RWPE2 (cell line): ENCODE results near the gene CACNA2D3.
A peak's percentile ranks its signal among the peaks of the same experiment; 100 is the strongest.

Experiments used
- ATAC-seq: fragments of 200-7000 bp; cut with Tn5 transposase; 3 replicates; pipeline ENCODE4 v1.9.1; 2021; ENCODE audit warnings: low read depth
- DNase-seq: peaks from one replicate; pipeline ENCODE4 v3.0.0-alpha.2; 2020; ENCODE audit warnings: low spot score
- H3K27ac ChIP-seq: fragments of 450-650 bp; 2 replicates; pipeline ENCODE4 v1.5.1; 2017; ENCODE audit warnings: mild to moderate bottlenecking; ENCODE audit not compliant: poor library complexity, severe bottlenecking
- H3K27me3 ChIP-seq: fragments of 250-450 bp; sonication (Bioruptor Pico); 2 replicates; pipeline ENCODE4 v1.5.1; 2021; ENCODE audit warnings: mild to moderate bottlenecking, moderate library complexity; ENCODE audit not compliant: insufficient read depth, poor library complexity, severe bottlenecking
- H3K36me3 ChIP-seq: fragments of 250-450 bp; sonication (Bioruptor Pico); 2 replicates; pipeline ENCODE4 v1.5.1; 2020; ENCODE audit warnings: low read depth, mild to moderate bottlenecking, moderate library complexity
- H3K4me1 ChIP-seq: fragments of 250-450 bp; sonication (Bioruptor Pico); 2 replicates; pipeline ENCODE4 v1.5.1; 2021; ENCODE audit warnings: mild to moderate bottlenecking, moderate library complexity; ENCODE audit not compliant: insufficient read depth, poor library complexity, severe bottlenecking
- H3K4me3 ChIP-seq: fragments of 250-450 bp; sonication (Bioruptor Pico); 2 replicates; pipeline ENCODE4 v1.5.1; 2021; ENCODE audit warnings: mild to moderate bottlenecking, moderate library complexity; ENCODE audit not compliant: severe bottlenecking
- H3K9me3 ChIP-seq: fragments of 250-450 bp; sonication (Bioruptor Pico); 2 replicates; pipeline ENCODE4 v1.5.1; 2021; ENCODE audit warnings: mild to moderate bottlenecking, moderate library complexity; ENCODE audit not compliant: severe bottlenecking
- TF ChIP-seq, protein P1 (sequence below): fragments of 450-650 bp; IDR thresholded peaks from one replicate; pipeline ENCODE4 v1.5.1; 2017; ENCODE audit warnings: mild to moderate bottlenecking, moderate library complexity; ENCODE audit not compliant: poor library complexity, severe bottlenecking

CACNA2D3 gene

DNA sequence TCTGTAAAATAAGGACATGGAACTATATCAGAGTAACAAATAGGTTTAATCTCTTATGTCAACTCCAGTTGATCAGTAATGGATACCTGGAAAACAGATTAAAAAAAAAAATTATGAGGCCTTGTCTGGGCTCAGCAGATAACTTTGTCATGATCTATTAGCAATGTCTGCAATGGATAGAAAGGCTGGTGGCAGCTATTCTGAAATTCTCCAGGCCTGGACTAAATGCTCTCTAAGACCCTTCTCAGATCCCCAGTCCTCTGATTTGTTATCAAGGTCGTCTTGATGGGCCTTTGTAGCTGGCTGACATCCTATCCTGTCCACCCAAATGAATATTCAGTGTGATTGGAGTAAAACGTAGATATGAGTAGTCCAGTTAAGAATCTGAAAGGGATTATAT lies 791.8 kb downstream of the CACNA2D3 start:
- ATAC-seq = no peak

DNA sequence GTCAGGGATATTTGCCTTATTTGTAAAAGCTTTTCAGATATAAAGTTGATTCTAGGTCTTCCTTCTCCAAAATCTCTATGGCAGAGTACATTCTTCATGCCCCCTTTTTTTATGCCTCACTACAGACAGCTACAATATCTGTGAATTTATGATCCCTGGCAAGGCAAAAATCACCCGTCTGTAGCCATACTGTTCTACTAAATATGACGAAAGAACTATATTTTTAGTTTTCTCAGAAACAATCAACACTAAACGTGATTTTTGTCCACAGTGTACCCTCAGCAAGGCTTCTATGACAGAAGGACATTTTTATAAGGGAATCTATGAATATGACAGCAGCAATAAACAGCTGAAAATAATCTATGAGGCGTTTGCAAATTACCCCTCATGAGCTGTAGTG lies 792.8 kb downstream of the CACNA2D3 start:
- H3K27ac ChIP-seq = no peak overlapping the region
- H3K4me3 ChIP-seq = no peak overlapping the region
- H3K27me3 ChIP-seq = no peaks in the 10 kb centered on the region
- H3K9me3 ChIP-seq = no peaks in the 10 kb centered on the region
- ATAC-seq (no peak), DNase-seq (no peak)
- no peaks in the 10 kb centered on the region for H3K4me1 ChIP-seq
- H3K36me3 ChIP-seq = no peaks in the 10 kb centered on the region
- TF ChIP-seq, protein P1, sequence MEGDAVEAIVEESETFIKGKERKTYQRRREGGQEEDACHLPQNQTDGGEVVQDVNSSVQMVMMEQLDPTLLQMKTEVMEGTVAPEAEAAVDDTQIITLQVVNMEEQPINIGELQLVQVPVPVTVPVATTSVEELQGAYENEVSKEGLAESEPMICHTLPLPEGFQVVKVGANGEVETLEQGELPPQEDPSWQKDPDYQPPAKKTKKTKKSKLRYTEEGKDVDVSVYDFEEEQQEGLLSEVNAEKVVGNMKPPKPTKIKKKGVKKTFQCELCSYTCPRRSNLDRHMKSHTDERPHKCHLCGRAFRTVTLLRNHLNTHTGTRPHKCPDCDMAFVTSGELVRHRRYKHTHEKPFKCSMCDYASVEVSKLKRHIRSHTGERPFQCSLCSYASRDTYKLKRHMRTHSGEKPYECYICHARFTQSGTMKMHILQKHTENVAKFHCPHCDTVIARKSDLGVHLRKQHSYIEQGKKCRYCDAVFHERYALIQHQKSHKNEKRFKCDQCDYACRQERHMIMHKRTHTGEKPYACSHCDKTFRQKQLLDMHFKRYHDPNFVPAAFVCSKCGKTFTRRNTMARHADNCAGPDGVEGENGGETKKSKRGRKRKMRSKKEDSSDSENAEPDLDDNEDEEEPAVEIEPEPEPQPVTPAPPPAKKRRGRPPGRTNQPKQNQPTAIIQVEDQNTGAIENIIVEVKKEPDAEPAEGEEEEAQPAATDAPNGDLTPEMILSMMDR = no peak

More for the DNA sequence above, 791.8 kb downstream of the CACNA2D3 start:
- Histone ChIP-seq H3K4me3 (no peak overlapping the region), H3K9me3 (no peaks in the 10 kb centered on the region), H3K4me1 (no peaks in the 10 kb centered on the region), H3K27ac (no peak overlapping the region), H3K36me3 (no peaks in the 10 kb centered on the region), H3K27me3 (no peaks in the 10 kb centered on the region)
- TF ChIP-seq, protein P1 = no peak
- DNase-seq = no peak

DNA sequence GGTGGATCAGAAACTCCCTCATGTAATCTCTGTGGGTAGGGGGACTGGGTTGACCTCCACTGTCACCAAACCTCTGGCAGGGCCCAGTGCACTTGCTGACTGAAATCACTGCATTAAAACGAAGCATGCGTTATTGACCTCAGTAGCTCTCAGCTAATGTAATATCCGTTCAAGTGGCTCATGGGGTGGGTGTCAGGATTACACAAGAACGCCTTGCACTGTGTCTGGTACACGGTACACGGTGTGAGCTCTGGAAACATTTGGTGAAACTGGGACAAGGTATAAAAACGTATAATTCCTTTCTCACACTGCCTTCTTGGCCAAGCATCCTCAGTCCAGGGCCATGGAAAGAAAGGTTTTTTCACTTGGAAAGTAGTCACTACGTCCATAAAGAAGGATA lies 793.6 kb downstream of the CACNA2D3 start:
- Histone ChIP-seq H3K9me3 (no peaks in the 10 kb centered on the region), H3K4me1 (no peaks in the 10 kb centered on the region), H3K27me3 (no peaks in the 10 kb centered on the region), H3K27ac (no peak overlapping the region), H3K4me3 (no peak overlapping the region), H3K36me3 (no peaks in the 10 kb centered on the region)
- TF ChIP-seq, protein P1 = no peak
- ATAC-seq (no peak), DNase-seq (no peak)

DNA sequence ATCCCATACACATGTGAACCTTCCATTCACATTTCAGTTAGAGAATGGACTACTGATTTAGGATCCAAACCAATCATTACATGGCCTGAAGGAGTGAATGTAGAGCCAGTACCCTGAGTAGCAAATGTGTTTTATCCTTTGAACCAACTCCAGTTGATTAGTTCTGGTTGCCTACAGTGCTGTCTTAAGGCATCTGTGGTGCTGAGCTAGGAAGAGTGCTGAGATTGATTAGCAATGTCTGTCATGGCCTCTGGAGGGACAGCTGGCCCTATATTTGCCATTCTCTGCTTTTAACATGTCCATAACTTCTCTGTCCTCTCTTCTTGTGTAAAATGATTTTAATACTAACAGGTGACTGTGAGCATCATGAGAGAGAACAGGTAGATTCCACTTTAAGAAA lies 794.4 kb downstream of the CACNA2D3 start:
- H3K4me3 ChIP-seq = no peak overlapping the region
- no peaks in the 10 kb centered on the region for H3K27me3 ChIP-seq
- no peaks in the 10 kb centered on the region for H3K36me3 ChIP-seq
- no peak overlapping the region for H3K27ac ChIP-seq
- ATAC-seq (no peak), DNase-seq (no peak)
- no peaks in the 10 kb centered on the region for H3K4me1 ChIP-seq
- H3K9me3 ChIP-seq = no peaks in the 10 kb centered on the region
- TF ChIP-seq, protein P1 = no peak

DNA sequence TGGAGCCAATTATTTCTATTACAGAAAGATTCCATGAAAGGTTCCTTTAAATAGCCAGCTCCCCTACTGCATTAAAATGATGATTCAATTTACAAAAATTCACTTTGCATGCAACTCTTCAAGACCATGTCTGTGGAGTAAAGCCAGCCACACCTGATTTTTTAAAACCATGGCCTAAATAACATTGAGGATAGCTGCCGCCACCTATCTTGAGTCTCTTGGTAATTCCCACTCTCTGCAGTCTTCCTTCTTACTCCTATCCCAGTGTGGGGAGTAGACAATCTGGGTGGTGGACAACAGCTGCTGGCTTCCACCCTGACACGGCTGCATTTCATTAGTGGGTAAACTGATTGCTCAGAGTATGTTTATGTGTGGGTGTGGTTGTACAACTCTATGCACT lies 794.8 kb downstream of the CACNA2D3 start:
- H3K4me1 ChIP-seq = no peaks in the 10 kb centered on the region
- H3K4me3 ChIP-seq = no peak overlapping the region
- no peaks in the 10 kb centered on the region for H3K36me3 ChIP-seq
- H3K9me3 ChIP-seq = no peaks in the 10 kb centered on the region
- ATAC-seq (0 out of 3 replicates have a peak, but pooled peaks have one; percentile 29), DNase-seq (no peak)
- TF ChIP-seq, protein P1 = no peak
- no peaks in the 10 kb centered on the region for H3K27me3 ChIP-seq
- no peak overlapping the region for H3K27ac ChIP-seq
